ENCODE results near the gene STUM.

DNA sequence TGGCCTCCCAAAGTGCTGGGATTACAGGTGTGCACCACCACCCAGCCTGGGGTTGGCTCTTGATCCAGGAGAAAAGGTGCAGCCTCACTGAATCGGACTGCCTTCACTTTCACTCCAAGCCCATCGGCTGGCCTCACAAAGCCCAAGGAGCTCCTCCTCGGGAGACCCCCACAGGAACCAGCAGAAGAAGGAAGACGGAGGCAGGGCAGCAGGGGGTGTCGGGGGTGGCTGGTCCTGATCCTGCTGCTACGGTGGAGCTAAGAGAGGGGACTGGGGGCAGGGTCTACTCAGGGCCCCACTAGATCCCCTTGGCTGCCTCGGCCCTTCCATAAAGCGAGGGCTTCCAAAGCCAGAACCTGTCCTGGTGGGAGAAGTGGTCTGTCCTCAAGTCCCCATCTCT, 93.9 kb downstream of the STUM start:
- TF ChIP-seq EZH2 (IDR thresholded peaks at IDR 0.05) (no peak), POLR2AphosphoS5 (IDR thresholded peaks at IDR 0.05; ENCODE audit: borderline replicate concordance, low read depth, low read length) (no peak), FOXP2 (optimal IDR thresholded peaks at IDR 0.05; ENCODE audit: control extremely low read depth, extremely low read length, insufficient read depth) (no peak)
